H1 (cell line): ENCODE results near the gene SLC15A4. TPM values are rescaled to one million over a fixed set of nuclear protein-coding genes. Genes with fewer than 3 reads are reported as not detected.

Experiments
- CTCF ChIA-PET: fragments of 300-600 bp; sonication (Branson Sonifier 250); formaldehyde crosslinking; loops from one replicate; lab custom pipeline; 2021; ENCODE audit not compliant: partially characterized antibody; lab: Charles Lee
- POLR2A ChIA-PET: fragments of 300-600 bp; sonication (Branson Sonifier 250); formaldehyde crosslinking; loops from one replicate; lab custom pipeline; 2021; ENCODE audit warnings: inconsistent platforms; ENCODE audit not compliant: partially characterized antibody; lab: Charles Lee
- DNase-seq, 2 experiments: peaks; one replicate each; pipeline versions ENCODE4 v3.0.0 to v3.0.0-alpha.2; 2010 to 2022; ENCODE audit warnings: low spot score in 2 of 2, low read depth in 1 of 2, mixed read lengths in 1 of 2
- FAIRE-seq: peaks from 2 replicates; lab custom pipeline; 2011; peaks lifted over from hg19 to GRCh38; lab: Jason Lieb, UNC
- H2AFZ ChIP-seq: 2 replicates; pipeline ENCODE4 v1.8.1; 2012; ENCODE audit warnings: low read length, inconsistent platforms
- H2AK5ac ChIP-seq: 2 replicates; pipeline ENCODE4 v1.6.1; 2013; ENCODE audit warnings: low read depth, low read length
- H2BK120ac ChIP-seq: replicated peaks from 2 replicates; pipeline ENCODE3; 2013; ENCODE audit warnings: low read depth, low read length, inconsistent platforms
- H2BK12ac ChIP-seq: 2 replicates; pipeline ENCODE4 v1.6.1; 2013; ENCODE audit warnings: low read depth, low read length
- H2BK15ac ChIP-seq: 2 replicates; pipeline ENCODE4 v1.6.1; 2013; ENCODE audit warnings: low read length
- H2BK20ac ChIP-seq: 2 replicates; pipeline ENCODE4 v1.6.1; 2013; ENCODE audit warnings: low read length
- H2BK5ac ChIP-seq: 2 replicates; pipeline ENCODE4 v1.6.1; 2013; ENCODE audit warnings: low read depth, low read length
- H3K14ac ChIP-seq: 2 replicates; pipeline ENCODE4 v1.6.1; 2013; ENCODE audit warnings: inconsistent platforms; ENCODE audit not compliant: insufficient read length
- H3K18ac ChIP-seq: 2 replicates; pipeline ENCODE4 v1.6.1; 2013; ENCODE audit warnings: low read length; ENCODE audit errors: extremely low read depth
- H3K23ac ChIP-seq: 2 replicates; pipeline ENCODE4 v1.6.1; 2013; ENCODE audit warnings: inconsistent platforms; ENCODE audit not compliant: insufficient read length
- H3K23me2 ChIP-seq: 2 replicates; pipeline ENCODE4 v1.6.1; 2013; ENCODE audit warnings: low read depth, low read length
- H3K27ac ChIP-seq: 2 replicates; pipeline ENCODE4 v1.6.1; 2011; ENCODE audit warnings: low read depth, low read length, inconsistent platforms
- H3K27me3 ChIP-seq, 4 experiments: replicated peaks in 1 of 4; 1 replicate in 1 of 4; 2 replicates in 3 of 4; pipeline versions ENCODE4 v1.6.1 to v1.8.1; 2011 to 2013; ENCODE audit warnings: low read length in 3 of 4, mild to moderate bottlenecking in 3 of 4, inconsistent platforms in 2 of 4, mixed read lengths in 2 of 4, moderate library complexity in 1 of 4; ENCODE audit not compliant: control insufficient read depth in 3 of 4, insufficient read depth in 3 of 4; ENCODE audit errors: extremely low read depth in 1 of 4
- H3K36me3 ChIP-seq, 4 experiments: 2 replicates each; pipeline versions ENCODE4 v1.6.1 to v1.8.1; 2011 to 2013; ENCODE audit warnings: mild to moderate bottlenecking in 4 of 4, low read length in 3 of 4, moderate library complexity in 2 of 4, control low read depth in 1 of 4, inconsistent platforms in 1 of 4; ENCODE audit not compliant: insufficient read depth in 4 of 4, control insufficient read depth in 2 of 4
- H3K4ac ChIP-seq: replicated peaks from 2 replicates; pipeline ENCODE3; 2013; ENCODE audit warnings: low read length, low read depth, mixed read lengths, inconsistent platforms; ENCODE audit not compliant: insufficient read length
- H3K4me1 ChIP-seq, 4 experiments: replicated peaks in 1 of 4; 1 replicate in 1 of 4; 2 replicates in 3 of 4; pipeline versions ENCODE4 v1.6.1 to v1.8.1; 2011 to 2013; ENCODE audit warnings: low read length in 3 of 4, inconsistent platforms in 2 of 4, mixed read lengths in 1 of 4; ENCODE audit not compliant: insufficient read depth in 4 of 4, control insufficient read depth in 3 of 4
- H3K4me2 ChIP-seq, 2 experiments: 2 replicates each; pipeline versions ENCODE4 v1.6.1 to v1.8.1; 2011 to 2013; ENCODE audit warnings: low read depth in 2 of 2, low read length in 2 of 2, control low read depth in 1 of 2, inconsistent platforms in 1 of 2, mild to moderate bottlenecking in 1 of 2; ENCODE audit not compliant: insufficient read depth in 1 of 2
- H3K4me3 ChIP-seq, 4 experiments: fragments of 200-600, 300-600 bp in 1 of 4; sonication (generic), shearing (Covaris generic), sonication (Bioruptor Twin) in 1 of 4; 2 replicates each; pipeline versions ENCODE4 v1.5.1 to v1.8.1; 2011 to 2016; ENCODE audit warnings: low read length in 4 of 4, low read depth in 3 of 4, control low read depth in 2 of 4, inconsistent platforms in 2 of 4, mild to moderate bottlenecking in 2 of 4, mixed read lengths in 1 of 4, moderate library complexity in 1 of 4; ENCODE audit not compliant: insufficient read depth in 2 of 4; ENCODE audit errors: extremely low read depth in 1 of 4
- H3K56ac ChIP-seq: replicated peaks from 2 replicates; pipeline ENCODE3; 2013; ENCODE audit warnings: low read depth, mild to moderate bottlenecking, mixed read lengths, low read length, inconsistent platforms; ENCODE audit not compliant: insufficient read length
- H3K79me1 ChIP-seq: 2 replicates; pipeline ENCODE4 v1.6.1; 2013; ENCODE audit warnings: low read depth, low read length, control low read depth
- H3K79me2 ChIP-seq, 2 experiments: 2 replicates each; pipeline versions ENCODE4 v1.6.1 to v1.8.1; 2012 to 2013; ENCODE audit warnings: low read length in 2 of 2, mild to moderate bottlenecking in 2 of 2, inconsistent platforms in 1 of 2; ENCODE audit not compliant: insufficient read depth in 2 of 2, control insufficient read depth in 1 of 2
- H3K9ac ChIP-seq, 4 experiments: replicated peaks in 1 of 4; 1 replicate in 1 of 4; 2 replicates in 3 of 4; pipeline versions ENCODE4 v1.6.1 to v1.8.1; 2011 to 2013; ENCODE audit warnings: low read depth in 3 of 4, low read length in 3 of 4, control low read depth in 2 of 4, mild to moderate bottlenecking in 2 of 4, moderate library complexity in 2 of 4, inconsistent platforms in 1 of 4; ENCODE audit errors: extremely low read depth in 1 of 4
- H3K9me3 ChIP-seq, 2 experiments: 2 replicates each; pipeline versions ENCODE4 v1.6.1 to v1.8.1; 2012 to 2013; ENCODE audit warnings: mild to moderate bottlenecking in 2 of 2, moderate library complexity in 2 of 2, control low read depth in 1 of 2, inconsistent platforms in 1 of 2, low read depth in 1 of 2, low read length in 1 of 2, mixed read lengths in 1 of 2; ENCODE audit not compliant: insufficient read depth in 2 of 2
- H4K20me1 ChIP-seq, 2 experiments: replicated peaks in 1 of 2; 2 replicates each; pipeline versions ENCODE3 to v1.8.1; 2011 to 2013; ENCODE audit warnings: inconsistent platforms in 2 of 2, low read length in 2 of 2, mild to moderate bottlenecking in 1 of 2; ENCODE audit not compliant: insufficient read depth in 2 of 2, control insufficient read depth in 1 of 2
- H4K5ac ChIP-seq: 2 replicates; pipeline ENCODE4 v1.6.1; 2013; ENCODE audit warnings: low read length, low read depth, mixed read lengths, inconsistent platforms; ENCODE audit not compliant: insufficient read length
- H4K8ac ChIP-seq: 2 replicates; pipeline ENCODE4 v1.8.0; 2013; ENCODE audit warnings: mild to moderate bottlenecking, moderate library complexity, low read length, inconsistent platforms; ENCODE audit not compliant: insufficient read depth; ENCODE audit errors: extremely low read depth
- H4K91ac ChIP-seq: replicated peaks from 2 replicates; pipeline ENCODE3; 2013; ENCODE audit warnings: low read length, mixed read lengths, inconsistent platforms; ENCODE audit not compliant: insufficient read length
- CBX5 ChIP-seq: fragments of 300-800, 300-1000 bp; sonication (generic); IDR thresholded peaks from 2 replicates; pipeline ENCODE4 v1.7.1; 2016; ENCODE audit warnings: antibody characterized with exemption, low read length, low read depth
- CBX8 ChIP-seq: fragments of 300-800, 300-1000 bp; sonication (generic); IDR thresholded peaks from 2 replicates; pipeline ENCODE4 v1.7.1; 2016; ENCODE audit warnings: low read depth, low read length, borderline replicate concordance
- PHF8 ChIP-seq: fragments of 200-600 bp; sonication (generic); conservative IDR thresholded peaks from 2 replicates; pipeline ENCODE4 v1.7.1; 2012; ENCODE audit warnings: low read depth, mild to moderate bottlenecking, inconsistent platforms, low read length, moderate library complexity
- POLR2A ChIP-seq, 2 experiments: IDR thresholded peaks; 1 replicate in 1 of 2; 2 replicates in 1 of 2; pipeline ENCODE4 v1.6.1; 2011; ENCODE audit warnings: low read depth in 2 of 2, low read length in 2 of 2, mild to moderate bottlenecking in 2 of 2; ENCODE audit errors: control extremely low read depth in 1 of 2
- SAP30 ChIP-seq: fragments of 300-600 bp; sonication (generic); IDR thresholded peaks from 2 replicates; pipeline ENCODE4 v1.7.1; 2012; ENCODE audit warnings: low read length, moderate library complexity, mild to moderate bottlenecking, inconsistent platforms; ENCODE audit not compliant: insufficient read depth, insufficient replicate concordance
- SP2 ChIP-seq: IDR thresholded peaks from 2 replicates; pipeline ENCODE4 v1.6.1; 2012; ENCODE audit warnings: mild to moderate bottlenecking, low read length, inconsistent platforms
- ZNF274 ChIP-seq: IDR thresholded peaks from 2 replicates; pipeline ENCODE4 v1.7.0; 2012; ENCODE audit warnings: low read length, borderline replicate concordance; ENCODE audit errors: extremely low read depth
- polyA plus RNA-seq, 7 experiments: library from polyadenylated mRNA; depleted of rRNA in 3 of 7; stranded (reverse) in 5 of 7; unstranded in 2 of 7; fragments of >200 nt in 5 of 7; fragments of 200-250 nt in 2 of 7; gene quantifications; 1 replicate in 5 of 7; 2 replicates in 1 of 7; 4 replicates in 1 of 7; pipeline versions ENCODE4 v1.2.1 to v1.2.3, GENCODE V29; 2011 to 2013; ENCODE audit warnings: missing spikeins in 2 of 7, mixed read lengths in 2 of 7
- total RNA-seq: library from RNA; stranded (reverse); fragmentation: NEBNext Ultra II Directional; extraction: Animal tissue kit (Norgen Biotek cat#: 25700); gene quantifications from 2 replicates; pipeline ENCODE4 v1.2.1, GENCODE V29; 2021
- TF ChIP-seq, protein P1 (sequence below): IDR thresholded peaks from 2 replicates; pipeline ENCODE4 v1.6.1; 2011; ENCODE audit warnings: low read depth, mild to moderate bottlenecking, low read length; ENCODE audit not compliant: insufficient read depth

SLC15A4 gene
- total and polyA plus RNA-seq, 2 of the 8 experiments (the other 6 are each of a cell fraction or from before 2014, with no cell fraction given) = 22.7 to 26.6 TPM

DNA sequence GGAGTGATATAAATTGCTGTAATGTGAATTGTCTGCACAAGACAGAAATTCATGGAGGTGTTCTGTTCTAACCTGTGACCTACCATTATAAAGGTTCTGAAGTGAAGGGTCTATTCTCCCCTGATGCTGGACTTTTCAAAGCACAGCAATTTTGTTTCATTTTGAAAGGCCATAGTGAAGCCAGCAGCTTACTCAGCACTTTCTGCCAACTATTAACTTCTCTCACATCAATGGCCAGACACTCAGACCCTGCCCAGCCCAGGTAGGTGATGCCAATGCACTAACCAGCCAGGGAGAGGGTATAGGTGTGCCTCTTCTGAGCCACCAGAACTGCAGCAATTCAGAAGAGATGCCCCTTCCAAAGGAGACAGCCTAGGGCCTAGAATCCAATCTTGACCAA, 43.9 kb downstream of the SLC15A4 start:
- Histone ChIP-seq H3K18ac (no peak overlapping the region), H2BK12ac (no peak overlapping the region), H4K20me1 (peaks cover 0 to 1% of the 10 kb centered on the region in 2 experiments), H3K36me3 (no peaks in the 10 kb centered on the region), H3K4me1 (no peaks in the 10 kb centered on the region), H3K27me3 (no peaks in the 10 kb centered on the region), H2BK120ac (no peak overlapping the region), H3K4me3 (no peak overlapping the region), H2AK5ac (no peak overlapping the region), H3K56ac (no peak overlapping the region), H3K9me3 (peaks cover 0 to 4% of the 10 kb centered on the region in 2 experiments; a peak in 2 of 4 replicates), H2BK20ac (no peak overlapping the region), H4K91ac (no peak overlapping the region), H3K79me2 (no peaks in the 10 kb centered on the region), H2BK15ac (no peak overlapping the region), H3K23me2 (no peaks in the 10 kb centered on the region), H3K23ac (no peak overlapping the region), H4K8ac (no peak overlapping the region), H3K14ac (no peak overlapping the region), H3K27ac (no peak overlapping the region), H3K9ac (no peak overlapping the region), H3K4me2 (no peak overlapping the region), H3K79me1 (no peaks in the 10 kb centered on the region), H4K5ac (no peak overlapping the region), H2BK5ac (no peak overlapping the region), H2AFZ (no peak overlapping the region), H3K4ac (no peak overlapping the region)
- CTCF ChIA-PET = interaction anchor here (0.5 to 1.1 kb wide), 2 partner anchors 9 to 1204 kb away, joined by 3 read pairs; no protein-coding TSS in a partner anchor
- POLR2A ChIA-PET = no interaction called here
- no peak for TF ChIP-seq POLR2A (IDR thresholded peaks at IDR 0.05; ENCODE audit: control extremely low read depth in 1 of 2, low read depth in 2 of 2, low read length in 2 of 2)
- no peak for TF ChIP-seq SAP30
- no peak for TF ChIP-seq SP2
- no peak for TF ChIP-seq ZNF274
- TF ChIP-seq, protein P1, sequence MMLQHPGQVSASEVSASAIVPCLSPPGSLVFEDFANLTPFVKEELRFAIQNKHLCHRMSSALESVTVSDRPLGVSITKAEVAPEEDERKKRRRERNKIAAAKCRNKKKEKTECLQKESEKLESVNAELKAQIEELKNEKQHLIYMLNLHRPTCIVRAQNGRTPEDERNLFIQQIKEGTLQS = no peak
- no peak for TF ChIP-seq CBX5
- TF ChIP-seq PHF8 = no peak
- TF ChIP-seq CBX8 = no peak
- FAIRE-seq = no peak
- no peak for DNase-seq
